Brain microvascular endothelial cell (primary cell): ENCODE data around the gene CDK14.

ENCODE experiments used
- DNase-seq: peaks from one replicate; pipeline ENCODE4 v3.0.0-alpha.2; 2020
- H3K27ac ChIP-seq: fragments of 250-450 bp; sonication (Bioruptor Pico); 2 replicates; pipeline ENCODE4 v1.5.1; 2020; ENCODE audit warnings: mild to moderate bottlenecking, moderate library complexity
- H3K27me3 ChIP-seq: fragments of 250-450 bp; sonication (Bioruptor Pico); replicated peaks from 2 replicates; pipeline ENCODE4 v1.5.1; 2020; ENCODE audit warnings: mild to moderate bottlenecking
- H3K36me3 ChIP-seq: fragments of 250-450 bp; sonication (Bioruptor Pico); replicated peaks from 2 replicates; pipeline ENCODE4 v1.5.1; 2020; ENCODE audit warnings: mild to moderate bottlenecking
- H3K4me3 ChIP-seq: 2 replicates; pipeline ENCODE4 v1.5.1; 2011; ENCODE audit warnings: low read depth, mild to moderate bottlenecking, control low read depth, low read length, moderate library complexity
- CTCF ChIP-seq: IDR thresholded peaks from 2 replicates; pipeline ENCODE4 v1.5.1; 2011; ENCODE audit warnings: low read depth, mild to moderate bottlenecking, moderate library complexity, low read length, control low read depth, inconsistent platforms; ENCODE audit errors: missing control alignments
- in situ Hi-C: cut with HindIII; loops from 2 replicates; pipeline ENCODE4 v1.10.0; 2017; ENCODE audit warnings: low sequenced_read_pairs, low pct_ligation_motif_present

Gene CDK14

DNA sequence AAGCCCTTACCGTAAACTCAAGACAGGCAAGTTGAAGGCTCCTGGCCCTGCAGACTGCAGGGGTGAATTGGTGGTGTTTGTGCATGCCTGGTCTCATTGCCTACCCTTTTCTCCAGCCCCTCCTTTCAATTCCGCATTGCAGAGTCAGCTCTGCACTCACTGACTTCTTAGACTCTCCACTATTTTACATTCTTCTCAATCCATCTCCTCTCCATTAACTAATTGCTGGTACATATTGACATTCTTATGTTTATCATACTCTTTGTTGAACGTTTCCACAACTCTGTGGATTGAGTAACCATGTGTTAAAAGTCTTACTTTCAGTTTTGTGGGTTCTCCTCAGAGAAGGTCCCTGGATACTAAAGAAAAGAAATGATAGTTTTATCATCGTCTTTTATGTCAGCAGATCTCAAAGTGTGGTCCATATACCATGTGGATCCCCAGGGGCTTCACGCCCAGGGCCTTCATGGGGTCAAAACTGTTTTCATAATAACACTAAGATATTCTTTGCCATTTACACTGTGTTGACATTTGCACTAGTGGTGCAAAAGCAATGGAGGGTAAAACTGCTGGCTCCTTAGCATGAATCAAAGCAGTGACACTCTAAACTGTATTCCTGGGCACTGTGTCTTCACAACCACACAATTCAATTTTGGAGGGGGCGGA lies 532.7 kb downstream of the CDK14 start:
- H3K27me3 ChIP-seq: no peaks in the 10 kb centered on the region
- DNase-seq: no peak
- no peaks in the 10 kb centered on the region for H3K36me3 ChIP-seq
- no peak overlapping the region for H3K27ac ChIP-seq
- TF ChIP-seq CTCF: no peak
- no peak overlapping the region for H3K4me3 ChIP-seq
- in situ Hi-C loops: no loop called here

- in situ Hi-C loops: no loop called here
- Histone ChIP-seq H3K27me3 (no peaks in the 10 kb centered on the region), H3K36me3 (no peaks in the 10 kb centered on the region), H3K4me3 (no peak overlapping the region), H3K27ac (no peak overlapping the region)
- TF ChIP-seq CTCF: no peak
- no peak for DNase-seq
Measured at GRCh38 chr7:91135300-91135699, 539.2 kb downstream of the CDK14 start.

DNA sequence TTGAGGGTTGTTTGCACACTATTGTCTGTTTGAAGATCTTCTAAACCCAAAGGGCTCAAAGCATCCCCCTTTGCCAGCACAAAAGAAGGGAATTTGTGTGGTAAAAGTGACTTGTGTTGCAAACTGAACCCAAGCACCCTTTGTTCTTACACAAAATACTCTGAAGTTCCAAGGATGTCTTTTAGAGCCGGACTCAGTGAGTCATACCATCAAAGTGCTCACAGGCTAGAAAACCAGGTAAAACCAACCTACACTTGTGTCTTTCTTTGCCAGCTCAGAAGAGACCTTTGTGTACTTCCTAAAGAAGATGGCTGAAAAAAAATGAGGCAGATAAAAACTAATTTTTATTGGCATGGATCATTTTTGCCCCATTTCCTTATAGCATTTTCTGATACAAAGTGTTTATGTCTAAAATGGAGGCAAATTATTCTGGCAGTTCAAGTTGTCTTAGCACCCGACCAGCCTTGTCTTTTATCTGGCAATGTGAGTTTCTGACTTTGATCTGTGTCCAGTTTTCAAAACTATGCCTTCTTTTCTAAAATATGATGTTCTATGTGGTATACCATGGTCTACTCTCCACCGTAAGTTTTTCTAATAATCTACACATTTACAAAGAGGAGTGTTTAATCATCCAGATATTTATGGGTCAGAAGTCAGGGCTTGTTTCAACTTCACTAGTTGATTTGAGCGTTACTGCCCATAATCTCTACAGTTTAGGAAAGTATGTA lies 539.7 kb downstream of the CDK14 start:
- Histone ChIP-seq H3K27ac (no peak overlapping the region), H3K4me3 (no peak overlapping the region), H3K36me3 (no peaks in the 10 kb centered on the region), H3K27me3 (no peaks in the 10 kb centered on the region)
- in situ Hi-C loops: no loop called here
- DNase-seq: no peak
- TF ChIP-seq CTCF: no peak

- DNase-seq: no peak
- no peak overlapping the region for H3K27ac ChIP-seq
- no peaks in the 10 kb centered on the region for H3K36me3 ChIP-seq
- TF ChIP-seq CTCF: no peak
- H3K27me3 ChIP-seq: no peaks in the 10 kb centered on the region
- no peak overlapping the region for H3K4me3 ChIP-seq
- in situ Hi-C loops: no loop called here
Measured at GRCh38 chr7:91137153-91137787, 541.1 kb downstream of the CDK14 start.

GRCh38 chr7:91137788-91138368 lies 541.8 kb downstream of the CDK14 start:
- Histone ChIP-seq H3K27me3 (no peaks in the 10 kb centered on the region), H3K4me3 (no peak overlapping the region), H3K36me3 (no peaks in the 10 kb centered on the region), H3K27ac (no peak overlapping the region)
- no peak for DNase-seq
- in situ Hi-C loops: no loop called here
- no peak for TF ChIP-seq CTCF
